Pulmonary artery endothelial cell (primary cell): Measurements from ENCODE around the gene SIK3. TPM values are rescaled to one million over a fixed set of nuclear protein-coding genes. Genes with fewer than 3 reads are reported as not detected.

Experiments used
- DNase-seq: peaks from one replicate; pipeline ENCODE4 v3.0.0-alpha.2; 2011; ENCODE audit warnings: low read depth, low spot score
- total RNA-seq: library from RNA; depleted of rRNA; stranded (reverse); fragments of >200 nt; gene quantifications from 2 replicates; pipeline ENCODE4 v1.2.3, GENCODE V29; 2014

SIK3 gene
- total RNA-seq, 1 donor from 2014 or later = 7.2 TPM

DNA sequence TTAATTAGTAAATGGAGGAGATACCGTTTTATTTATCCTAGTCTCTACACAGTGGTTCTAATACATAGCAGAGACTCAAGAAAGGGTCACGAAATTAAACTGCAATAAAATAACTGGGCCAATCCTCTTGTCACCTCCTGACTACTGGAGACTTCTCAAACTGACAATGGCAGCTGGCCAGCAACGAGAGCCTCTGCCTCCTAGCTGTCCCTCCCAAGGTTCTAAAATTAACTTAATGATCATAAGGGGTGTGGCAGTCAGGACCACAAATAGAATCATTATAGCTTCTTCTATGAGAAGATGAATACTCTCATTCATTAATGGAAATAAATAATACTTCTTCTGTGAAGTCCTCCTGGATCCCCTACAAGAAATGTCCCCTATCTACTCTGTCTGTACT lies 197.0 kb downstream of the SIK3 start:
- DNase-seq = no peak

DNA sequence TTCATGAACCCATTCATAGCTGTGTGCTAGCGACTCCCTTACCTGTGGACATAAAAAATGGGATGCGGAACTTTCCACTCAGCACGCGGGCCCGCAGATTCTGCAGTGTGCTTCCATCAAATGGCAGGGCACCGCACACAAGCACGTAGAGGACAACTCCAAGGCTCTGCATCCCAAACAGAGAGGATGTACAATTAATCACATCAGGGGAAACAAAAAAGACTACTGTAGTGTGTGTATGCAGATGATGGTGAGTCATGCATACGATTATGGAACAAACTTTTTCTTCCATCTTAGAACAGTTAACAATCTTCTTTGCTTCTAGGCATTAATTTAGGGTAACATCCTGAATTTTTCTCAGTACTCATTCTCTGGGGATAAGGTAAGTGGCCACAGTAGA lies 202.0 kb downstream of the SIK3 start:
- no peak for DNase-seq

DNA sequence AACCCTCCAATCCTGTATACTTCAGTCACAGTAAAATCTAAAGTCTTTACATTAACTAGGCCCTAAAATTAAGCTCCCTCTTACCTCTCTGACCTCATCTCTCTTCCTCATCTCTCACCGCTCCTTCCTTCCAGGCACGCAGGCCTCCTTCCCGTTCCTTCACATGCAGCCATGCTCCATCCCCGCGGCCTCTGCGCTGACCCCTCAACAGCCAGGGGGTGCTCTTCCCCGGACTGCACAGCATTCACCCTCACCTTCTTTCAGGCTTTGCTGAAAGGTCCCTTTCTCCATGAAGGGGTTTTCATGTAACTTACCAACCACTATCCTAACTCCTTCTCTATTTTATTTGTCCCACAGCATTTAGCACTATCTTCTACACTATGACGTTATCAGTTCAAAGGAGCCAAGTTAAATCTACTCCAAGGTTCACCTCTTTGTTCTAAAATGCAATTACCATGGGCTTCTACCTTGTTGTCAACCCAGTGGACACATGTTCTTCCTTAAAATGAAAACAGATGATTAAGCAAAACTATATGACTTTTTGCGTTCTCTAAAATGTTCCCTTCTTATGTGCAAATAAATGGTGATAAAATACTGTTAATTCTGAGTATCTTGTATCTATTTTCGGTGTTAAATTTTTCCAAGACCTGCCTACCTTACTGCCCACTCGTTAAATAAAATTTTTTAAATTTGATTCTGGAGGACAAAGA lies 203.0 kb downstream of the SIK3 start:
- DNase-seq = no peak

DNA sequence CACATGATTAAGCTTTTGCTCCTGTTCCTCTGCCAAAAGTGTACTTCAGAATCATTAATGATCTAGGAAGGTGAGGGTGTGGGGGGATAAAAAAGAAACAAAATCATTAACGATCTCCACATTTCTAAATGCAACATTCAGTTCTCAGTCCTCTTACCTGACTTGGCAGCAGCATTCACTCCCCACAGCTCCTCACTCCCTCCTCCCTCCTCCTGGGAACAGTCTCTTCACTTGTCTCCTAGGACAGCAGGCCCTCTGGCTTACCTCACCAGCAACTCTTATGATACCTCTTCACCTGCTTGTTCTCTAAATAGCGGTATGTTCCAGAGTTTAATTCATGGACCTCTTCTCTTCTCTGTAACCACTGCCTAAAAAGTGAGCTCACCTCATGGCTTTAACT lies 204.3 kb downstream of the SIK3 start:
- no peak for DNase-seq

DNA sequence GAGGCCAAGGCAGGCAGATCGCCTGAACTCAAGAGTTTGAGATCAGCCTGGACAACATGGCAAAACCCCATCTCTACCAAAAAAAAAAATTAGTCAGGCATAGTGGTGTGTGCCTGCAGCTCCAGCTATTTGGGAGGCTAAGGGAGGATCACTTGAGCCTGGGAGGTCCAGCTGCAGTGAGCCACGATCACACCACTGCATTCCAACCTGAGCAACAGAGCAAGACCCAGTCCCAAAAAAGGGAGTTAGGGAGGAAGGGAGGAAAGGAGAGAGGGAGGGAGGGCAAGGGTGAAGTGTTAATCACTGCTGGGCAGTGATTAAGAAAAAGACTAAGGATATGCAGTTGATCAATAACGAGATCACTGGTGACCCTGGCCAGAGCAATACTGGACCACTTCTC lies 204.8 kb downstream of the SIK3 start:
- no peak for DNase-seq

- no peak for DNase-seq
Measured at GRCh38 chr11:116892374-116892773, 205.9 kb downstream of the SIK3 start.

DNA sequence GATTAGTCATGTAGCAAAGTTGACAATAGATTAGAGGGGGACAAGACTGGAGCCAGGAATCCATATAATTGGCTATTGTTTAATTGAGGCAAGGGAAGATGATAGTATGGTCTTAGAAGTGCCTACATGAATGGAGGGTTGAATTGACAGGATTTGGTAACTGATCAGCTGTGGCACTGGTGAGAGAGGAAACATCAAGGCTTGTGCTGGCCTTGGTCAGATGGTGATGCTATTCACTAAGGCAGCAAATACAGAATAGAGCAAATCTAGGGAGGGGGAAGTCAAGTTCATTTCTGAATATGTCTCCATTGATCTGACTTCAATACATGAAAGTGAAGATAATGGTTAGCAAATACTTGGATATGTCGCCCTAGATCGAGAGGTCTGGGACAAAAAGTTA lies 206.5 kb downstream of the SIK3 start:
- no peak for DNase-seq

DNA sequence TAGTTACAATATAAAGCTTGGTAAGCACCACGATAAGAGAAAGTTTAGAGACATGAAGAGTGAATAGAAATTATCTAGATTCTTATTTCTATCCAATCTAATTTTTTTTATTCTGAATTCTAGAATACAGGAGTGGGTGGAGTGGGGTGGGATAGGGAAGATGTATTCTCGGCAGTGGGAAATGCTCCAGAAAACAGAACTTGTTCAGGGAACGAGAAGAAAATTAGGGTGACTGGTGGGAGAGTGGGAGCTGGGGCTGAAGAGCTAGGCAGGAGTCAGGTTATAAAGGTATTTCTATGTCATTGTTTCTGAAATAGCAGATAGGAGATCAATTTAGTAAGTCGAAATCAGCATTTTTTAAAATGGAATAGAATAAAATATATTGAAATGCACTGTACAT lies 207.6 kb downstream of the SIK3 start:
- no peak for DNase-seq

- DNase-seq = no peak
Measured at GRCh38 chr11:116890193-116890592, 208.0 kb downstream of the SIK3 start.

GRCh38 chr11:116888884-116889549 lies 209.2 kb downstream of the SIK3 start:
- no peak for DNase-seq

DNA sequence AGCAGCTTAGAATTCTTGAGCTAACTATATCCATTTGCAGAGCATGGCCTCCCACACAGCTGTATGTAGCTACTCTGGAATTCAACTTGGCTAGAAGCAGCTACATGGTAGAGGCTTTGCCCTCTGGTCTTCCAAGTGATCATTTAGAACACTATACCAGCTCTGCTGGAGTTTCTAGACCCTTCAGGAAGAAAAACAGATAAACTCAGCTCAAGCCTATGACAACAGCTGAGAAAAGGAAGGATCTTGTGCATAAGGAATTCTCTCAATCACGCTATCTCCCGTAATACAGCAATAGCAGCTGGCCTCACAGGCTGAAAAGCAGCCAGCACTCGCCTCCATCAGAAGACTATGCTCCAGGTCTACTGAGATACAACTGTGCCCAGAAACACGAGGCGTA lies 210.2 kb downstream of the SIK3 start:
- DNase-seq = no peak

DNA sequence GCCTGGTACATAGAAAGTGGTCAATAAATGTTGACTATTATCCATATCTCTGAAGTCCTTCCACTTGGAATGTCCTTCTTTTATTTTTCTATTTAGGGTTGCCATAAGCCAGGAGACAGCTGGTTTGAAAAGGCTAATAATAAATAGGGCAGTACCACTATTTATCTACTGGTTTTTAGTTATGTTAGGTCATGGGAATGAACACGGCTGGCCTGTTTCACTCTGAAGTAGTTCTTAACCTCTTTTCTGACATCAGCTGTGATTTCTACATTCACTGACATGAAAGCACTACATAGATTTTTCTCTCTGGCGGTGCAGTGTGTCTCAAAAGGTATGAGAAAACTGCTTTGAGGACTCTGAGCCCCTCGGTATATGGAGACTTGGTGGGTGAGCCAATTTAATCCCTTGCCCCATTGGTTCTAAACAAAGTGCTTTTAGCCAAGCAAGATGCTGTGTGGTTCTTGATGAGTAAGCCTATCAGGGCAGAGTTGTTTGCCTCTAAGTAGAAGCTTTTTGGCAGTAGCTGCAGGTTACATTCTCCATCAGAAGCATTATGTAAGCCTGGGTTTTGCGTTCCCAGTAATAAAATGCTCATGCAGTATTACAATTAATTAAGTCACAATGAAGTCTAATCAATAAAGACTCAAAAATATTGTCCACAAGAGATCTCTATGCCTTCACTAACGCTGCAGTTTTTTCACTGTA lies 212.1 kb downstream of the SIK3 start:
- DNase-seq = no peak

- no peak for DNase-seq
Measured at GRCh38 chr11:116882386-116882785, 215.8 kb downstream of the SIK3 start.

GRCh38 chr11:116881143-116881542 lies 217.1 kb downstream of the SIK3 start:
- no peak for DNase-seq

DNA sequence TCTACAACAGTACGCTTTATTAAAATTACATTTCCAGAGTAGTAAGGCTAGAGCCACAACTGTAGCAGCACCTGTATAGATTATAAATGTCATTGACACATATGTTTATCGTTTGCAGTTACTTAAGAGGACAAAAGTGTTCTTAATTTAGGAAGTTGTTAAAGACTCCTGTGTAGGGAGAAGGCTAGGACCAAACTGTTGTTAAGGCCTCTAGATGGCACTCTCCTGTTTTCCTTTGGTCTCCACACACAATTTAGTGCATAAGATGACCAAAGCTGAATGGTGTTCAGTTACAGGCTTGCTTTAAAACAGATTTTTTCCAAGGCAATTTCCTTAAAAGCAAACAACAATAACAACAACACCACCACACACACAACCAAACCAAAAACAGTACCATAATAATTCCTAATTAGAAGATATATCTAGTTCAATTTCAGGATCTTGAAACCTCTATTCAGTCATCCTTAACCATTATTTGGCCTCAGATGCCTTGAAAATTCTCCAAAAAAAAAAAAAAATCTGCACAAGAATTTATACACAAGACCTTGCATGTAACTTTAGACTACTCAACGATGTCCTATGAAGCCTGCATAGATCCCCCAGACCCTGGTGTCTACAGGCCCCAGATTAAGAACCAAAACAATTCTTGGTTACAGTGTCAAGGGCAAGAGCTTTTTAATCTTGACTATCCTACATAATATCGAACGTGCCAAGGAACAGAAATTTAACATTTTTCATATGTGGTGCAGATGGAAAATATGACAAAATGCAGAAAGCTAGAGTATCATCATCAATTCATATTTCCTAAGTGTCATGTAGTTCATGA lies 218.2 kb downstream of the SIK3 start:
- peak; percentile 20 for DNase-seq

- no peak for DNase-seq
Measured at GRCh38 chr11:116876656-116877055, 221.6 kb downstream of the SIK3 start.

DNA sequence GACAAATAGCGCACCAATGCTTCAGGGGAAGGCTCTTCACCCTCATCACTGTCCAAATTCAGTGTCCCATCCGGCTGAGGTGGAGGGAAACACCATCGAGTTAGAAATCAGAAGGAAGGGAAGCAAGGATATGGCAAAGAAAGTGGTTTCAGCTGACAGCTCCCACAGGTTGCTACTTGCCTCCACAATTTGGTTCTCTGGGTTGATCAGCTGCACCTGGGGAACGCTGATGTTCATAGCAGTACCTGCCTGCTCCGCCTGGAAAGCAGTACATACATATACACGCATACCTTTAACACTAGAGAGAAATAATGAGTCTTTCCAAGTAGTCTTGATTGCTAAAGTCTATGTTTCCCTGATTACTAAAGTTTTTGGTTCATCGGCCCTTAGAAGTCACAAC lies 223.0 kb downstream of the SIK3 start:
- DNase-seq = no peak

- no peak for DNase-seq
Measured at GRCh38 chr11:116874251-116874650, 224.0 kb downstream of the SIK3 start.

GRCh38 chr11:116873381-116873780 lies 224.8 kb downstream of the SIK3 start:
- no peak for DNase-seq

GRCh38 chr11:116871248-116871647 lies 227.0 kb downstream of the SIK3 start:
- no peak for DNase-seq

GRCh38 chr11:116870054-116870453 lies 228.2 kb downstream of the SIK3 start:
- no peak for DNase-seq

GRCh38 chr11:116869610-116870009 lies 228.6 kb downstream of the SIK3 start:
- DNase-seq = no peak
